WI38 (cell line): ENCODE measurements around the gene CETN1.

Source experiments
- H3K4me3 ChIP-seq: 2 replicates; pipeline ENCODE4 v1.5.1; 2011; ENCODE audit warnings: low read depth, mild to moderate bottlenecking, control low read depth, low read length
- CTCF ChIP-seq: IDR thresholded peaks from 2 replicates; pipeline ENCODE4 v1.5.1; 2012; ENCODE audit warnings: low read depth, mild to moderate bottlenecking, control low read depth, low read length

Gene CETN1

GRCh38 chr18:580154-580553 lies at the start of gene CETN1:
Gene CETN1 (plus strand): TSS chr18:580380. CDS start chr18:580409, 29 bp downstream.
- TF ChIP-seq CTCF: no peak
- no peak within 1 kb of the TSS for H3K4me3 ChIP-seq

GRCh38 chr18:532018-532417 lies 48.2 kb upstream of the CETN1 start:
- TF ChIP-seq CTCF: no peak

GRCh38 chr18:532632-533031 lies 47.5 kb upstream of the CETN1 start:
- TF ChIP-seq CTCF: no peak
- H3K4me3 ChIP-seq: no peak overlapping the region

More at GRCh38 chr18:532018-532417, 48.2 kb upstream of the CETN1 start:
- no peak overlapping the region for H3K4me3 ChIP-seq

GRCh38 chr18:533995-534601 lies 46.1 kb upstream of the CETN1 start:
- no peak overlapping the region for H3K4me3 ChIP-seq
- TF ChIP-seq CTCF: no peak

- no peak overlapping the region for H3K4me3 ChIP-seq
- no peak for TF ChIP-seq CTCF
Observed at GRCh38 chr18:543447-544078, 36.6 kb upstream of the CETN1 start.

- TF ChIP-seq CTCF: no peak
- H3K4me3 ChIP-seq: no peak overlapping the region
Observed at GRCh38 chr18:549967-550366, 30.2 kb upstream of the CETN1 start.

GRCh38 chr18:551404-552061 lies 28.6 kb upstream of the CETN1 start:
- no peak overlapping the region for H3K4me3 ChIP-seq
- TF ChIP-seq CTCF: no peak
